H1 (cell line): ENCODE data around the gene FOXK1. TPM values are rescaled to one million over a fixed set of nuclear protein-coding genes. Genes with fewer than 3 reads are reported as not detected.

Source experiments
- CTCF ChIA-PET: fragments of 300-600 bp; sonication (Branson Sonifier 250); formaldehyde crosslinking; loops from one replicate; lab custom pipeline; 2021; ENCODE audit not compliant: partially characterized antibody; lab: Charles Lee
- POLR2A ChIA-PET: fragments of 300-600 bp; sonication (Branson Sonifier 250); formaldehyde crosslinking; loops from one replicate; lab custom pipeline; 2021; ENCODE audit warnings: inconsistent platforms; ENCODE audit not compliant: partially characterized antibody; lab: Charles Lee
- DNase-seq, 2 experiments: peaks; one replicate each; pipeline versions ENCODE4 v3.0.0 to v3.0.0-alpha.2; 2010 to 2022; ENCODE audit warnings: low spot score in 2 of 2, low read depth in 1 of 2, mixed read lengths in 1 of 2
- FAIRE-seq: peaks from 2 replicates; lab custom pipeline; 2011; peaks lifted over from hg19 to GRCh38; lab: Jason Lieb, UNC
- H2AFZ ChIP-seq: 2 replicates; pipeline ENCODE4 v1.8.1; 2012; ENCODE audit warnings: low read length, inconsistent platforms
- H2AK5ac ChIP-seq: 2 replicates; pipeline ENCODE4 v1.6.1; 2013; ENCODE audit warnings: low read depth, low read length
- H2BK120ac ChIP-seq: replicated peaks from 2 replicates; pipeline ENCODE3; 2013; ENCODE audit warnings: low read depth, low read length, inconsistent platforms
- H2BK12ac ChIP-seq: 2 replicates; pipeline ENCODE4 v1.6.1; 2013; ENCODE audit warnings: low read depth, low read length
- H2BK15ac ChIP-seq: 2 replicates; pipeline ENCODE4 v1.6.1; 2013; ENCODE audit warnings: low read length
- H2BK20ac ChIP-seq: 2 replicates; pipeline ENCODE4 v1.6.1; 2013; ENCODE audit warnings: low read length
- H2BK5ac ChIP-seq: 2 replicates; pipeline ENCODE4 v1.6.1; 2013; ENCODE audit warnings: low read depth, low read length
- H3K14ac ChIP-seq: 2 replicates; pipeline ENCODE4 v1.6.1; 2013; ENCODE audit warnings: inconsistent platforms; ENCODE audit not compliant: insufficient read length
- H3K18ac ChIP-seq: 2 replicates; pipeline ENCODE4 v1.6.1; 2013; ENCODE audit warnings: low read length; ENCODE audit errors: extremely low read depth
- H3K23ac ChIP-seq: 2 replicates; pipeline ENCODE4 v1.6.1; 2013; ENCODE audit warnings: inconsistent platforms; ENCODE audit not compliant: insufficient read length
- H3K23me2 ChIP-seq: 2 replicates; pipeline ENCODE4 v1.6.1; 2013; ENCODE audit warnings: low read depth, low read length
- H3K27ac ChIP-seq: 2 replicates; pipeline ENCODE4 v1.6.1; 2011; ENCODE audit warnings: low read depth, low read length, inconsistent platforms
- H3K27me3 ChIP-seq, 4 experiments: replicated peaks in 1 of 4; 1 replicate in 1 of 4; 2 replicates in 3 of 4; pipeline versions ENCODE4 v1.6.1 to v1.8.1; 2011 to 2013; ENCODE audit warnings: low read length in 3 of 4, mild to moderate bottlenecking in 3 of 4, inconsistent platforms in 2 of 4, mixed read lengths in 2 of 4, moderate library complexity in 1 of 4; ENCODE audit not compliant: control insufficient read depth in 3 of 4, insufficient read depth in 3 of 4; ENCODE audit errors: extremely low read depth in 1 of 4
- H3K36me3 ChIP-seq, 4 experiments: 2 replicates each; pipeline versions ENCODE4 v1.6.1 to v1.8.1; 2011 to 2013; ENCODE audit warnings: mild to moderate bottlenecking in 4 of 4, low read length in 3 of 4, moderate library complexity in 2 of 4, control low read depth in 1 of 4, inconsistent platforms in 1 of 4; ENCODE audit not compliant: insufficient read depth in 4 of 4, control insufficient read depth in 2 of 4
- H3K4ac ChIP-seq: replicated peaks from 2 replicates; pipeline ENCODE3; 2013; ENCODE audit warnings: low read length, low read depth, mixed read lengths, inconsistent platforms; ENCODE audit not compliant: insufficient read length
- H3K4me1 ChIP-seq, 4 experiments: replicated peaks in 1 of 4; 1 replicate in 1 of 4; 2 replicates in 3 of 4; pipeline versions ENCODE4 v1.6.1 to v1.8.1; 2011 to 2013; ENCODE audit warnings: low read length in 3 of 4, inconsistent platforms in 2 of 4, mixed read lengths in 1 of 4; ENCODE audit not compliant: insufficient read depth in 4 of 4, control insufficient read depth in 3 of 4
- H3K4me2 ChIP-seq, 2 experiments: 2 replicates each; pipeline versions ENCODE4 v1.6.1 to v1.8.1; 2011 to 2013; ENCODE audit warnings: low read depth in 2 of 2, low read length in 2 of 2, control low read depth in 1 of 2, inconsistent platforms in 1 of 2, mild to moderate bottlenecking in 1 of 2; ENCODE audit not compliant: insufficient read depth in 1 of 2
- H3K4me3 ChIP-seq, 4 experiments: fragments of 200-600, 300-600 bp in 1 of 4; sonication (generic), shearing (Covaris generic), sonication (Bioruptor Twin) in 1 of 4; 2 replicates each; pipeline versions ENCODE4 v1.5.1 to v1.8.1; 2011 to 2016; ENCODE audit warnings: low read length in 4 of 4, low read depth in 3 of 4, control low read depth in 2 of 4, inconsistent platforms in 2 of 4, mild to moderate bottlenecking in 2 of 4, mixed read lengths in 1 of 4, moderate library complexity in 1 of 4; ENCODE audit not compliant: insufficient read depth in 2 of 4; ENCODE audit errors: extremely low read depth in 1 of 4
- H3K56ac ChIP-seq: replicated peaks from 2 replicates; pipeline ENCODE3; 2013; ENCODE audit warnings: low read depth, mild to moderate bottlenecking, mixed read lengths, low read length, inconsistent platforms; ENCODE audit not compliant: insufficient read length
- H3K79me1 ChIP-seq: 2 replicates; pipeline ENCODE4 v1.6.1; 2013; ENCODE audit warnings: low read depth, low read length, control low read depth
- H3K79me2 ChIP-seq, 2 experiments: 2 replicates each; pipeline versions ENCODE4 v1.6.1 to v1.8.1; 2012 to 2013; ENCODE audit warnings: low read length in 2 of 2, mild to moderate bottlenecking in 2 of 2, inconsistent platforms in 1 of 2; ENCODE audit not compliant: insufficient read depth in 2 of 2, control insufficient read depth in 1 of 2
- H3K9ac ChIP-seq, 4 experiments: replicated peaks in 1 of 4; 1 replicate in 1 of 4; 2 replicates in 3 of 4; pipeline versions ENCODE4 v1.6.1 to v1.8.1; 2011 to 2013; ENCODE audit warnings: low read depth in 3 of 4, low read length in 3 of 4, control low read depth in 2 of 4, mild to moderate bottlenecking in 2 of 4, moderate library complexity in 2 of 4, inconsistent platforms in 1 of 4; ENCODE audit errors: extremely low read depth in 1 of 4
- H3K9me3 ChIP-seq, 2 experiments: 2 replicates each; pipeline versions ENCODE4 v1.6.1 to v1.8.1; 2012 to 2013; ENCODE audit warnings: mild to moderate bottlenecking in 2 of 2, moderate library complexity in 2 of 2, control low read depth in 1 of 2, inconsistent platforms in 1 of 2, low read depth in 1 of 2, low read length in 1 of 2, mixed read lengths in 1 of 2; ENCODE audit not compliant: insufficient read depth in 2 of 2
- H4K20me1 ChIP-seq, 2 experiments: replicated peaks in 1 of 2; 2 replicates each; pipeline versions ENCODE3 to v1.8.1; 2011 to 2013; ENCODE audit warnings: inconsistent platforms in 2 of 2, low read length in 2 of 2, mild to moderate bottlenecking in 1 of 2; ENCODE audit not compliant: insufficient read depth in 2 of 2, control insufficient read depth in 1 of 2
- H4K5ac ChIP-seq: 2 replicates; pipeline ENCODE4 v1.6.1; 2013; ENCODE audit warnings: low read length, low read depth, mixed read lengths, inconsistent platforms; ENCODE audit not compliant: insufficient read length
- H4K8ac ChIP-seq: 2 replicates; pipeline ENCODE4 v1.8.0; 2013; ENCODE audit warnings: mild to moderate bottlenecking, moderate library complexity, low read length, inconsistent platforms; ENCODE audit not compliant: insufficient read depth; ENCODE audit errors: extremely low read depth
- H4K91ac ChIP-seq: replicated peaks from 2 replicates; pipeline ENCODE3; 2013; ENCODE audit warnings: low read length, mixed read lengths, inconsistent platforms; ENCODE audit not compliant: insufficient read length
- BRCA1 ChIP-seq: IDR thresholded peaks from 2 replicates; pipeline ENCODE4 v1.6.1; 2012; ENCODE audit warnings: low read depth, low read length, improper control_type of control experiment
- CHD2 ChIP-seq: IDR thresholded peaks from 2 replicates; pipeline ENCODE4 v1.6.1; 2012; ENCODE audit warnings: low read length, improper control_type of control experiment
- POLR2A ChIP-seq, 2 experiments: IDR thresholded peaks; 1 replicate in 1 of 2; 2 replicates in 1 of 2; pipeline ENCODE4 v1.6.1; 2011; ENCODE audit warnings: low read depth in 2 of 2, low read length in 2 of 2, mild to moderate bottlenecking in 2 of 2; ENCODE audit errors: control extremely low read depth in 1 of 2
- RBBP5 ChIP-seq: IDR thresholded peaks from 2 replicates; pipeline ENCODE4 v1.7.1; 2012; ENCODE audit warnings: low read depth, mild to moderate bottlenecking, inconsistent platforms, low read length, moderate library complexity, borderline replicate concordance
- SAP30 ChIP-seq: fragments of 300-600 bp; sonication (generic); IDR thresholded peaks from 2 replicates; pipeline ENCODE4 v1.7.1; 2012; ENCODE audit warnings: low read length, moderate library complexity, mild to moderate bottlenecking, inconsistent platforms; ENCODE audit not compliant: insufficient read depth, insufficient replicate concordance
- SP2 ChIP-seq: IDR thresholded peaks from 2 replicates; pipeline ENCODE4 v1.6.1; 2012; ENCODE audit warnings: mild to moderate bottlenecking, low read length, inconsistent platforms
- TBP ChIP-seq: IDR thresholded peaks from 2 replicates; pipeline ENCODE4 v1.6.1; 2011; ENCODE audit warnings: low read depth, low read length, improper control_type of control experiment
- ZNF274 ChIP-seq: IDR thresholded peaks from 2 replicates; pipeline ENCODE4 v1.7.0; 2012; ENCODE audit warnings: low read length, borderline replicate concordance; ENCODE audit errors: extremely low read depth
- WGBS, 2 experiments: shearing (Covaris generic) in 1 of 2; methylation state at CpG; one replicate each; pipeline versions ENCODE4 v1.1.6 to v1.1.7; 2013 to 2015; ENCODE audit warnings: low lambda C conversion rate in 2 of 2, mixed read lengths in 2 of 2, inconsistent platforms in 1 of 2, low coverage in 1 of 2, missing lambda C conversion rate in 1 of 2; ENCODE audit not compliant: insufficient replicate concordance in 2 of 2, insufficient coverage in 1 of 2, insufficient read length in 1 of 2; ENCODE audit errors: extremely low coverage in 1 of 2, missing lambda C conversion rate in 1 of 2; 5-methylcytosine and 5-hydroxymethylcytosine counted together
- polyA plus RNA-seq, 7 experiments: library from polyadenylated mRNA; depleted of rRNA in 3 of 7; stranded (reverse) in 5 of 7; unstranded in 2 of 7; fragments of >200 nt in 5 of 7; fragments of 200-250 nt in 2 of 7; gene quantifications; 1 replicate in 5 of 7; 2 replicates in 1 of 7; 4 replicates in 1 of 7; pipeline versions ENCODE4 v1.2.1 to v1.2.3, GENCODE V29; 2011 to 2013; ENCODE audit warnings: missing spikeins in 2 of 7, mixed read lengths in 2 of 7
- total RNA-seq: library from RNA; stranded (reverse); fragmentation: NEBNext Ultra II Directional; extraction: Animal tissue kit (Norgen Biotek cat#: 25700); gene quantifications from 2 replicates; pipeline ENCODE4 v1.2.1, GENCODE V29; 2021

The FOXK1 gene
- total and polyA plus RNA-seq, 2 of the 8 experiments (the other 6 are each of a cell fraction or from before 2014, with no cell fraction given) = 2.0 to 8.5 TPM

- Histone ChIP-seq H3K56ac (no peak overlapping the region), H2BK20ac (no peak overlapping the region), H2BK12ac (no peak overlapping the region), H3K27ac (no peak overlapping the region), H3K23me2 (no peaks in the 10 kb centered on the region), H3K4me2 (no peak overlapping the region), H4K5ac (no peak overlapping the region), H4K8ac (no peak overlapping the region), H2AFZ (no peak overlapping the region), H2BK5ac (no peak overlapping the region), H3K9me3 (no peaks in the 10 kb centered on the region), H3K79me2 (no peaks in the 10 kb centered on the region), H4K20me1 (peaks cover 17 to 38% of the 10 kb centered on the region in 2 experiments), H4K91ac (no peak overlapping the region), H3K27me3 (peaks cover 5 to 34% (median 24%) of the 10 kb centered on the region in 4 experiments), H3K4me3 (no peak overlapping the region), H3K23ac (no peak overlapping the region), H3K4ac (no peak overlapping the region), H2AK5ac (no peak overlapping the region), H2BK15ac (no peak overlapping the region), H3K14ac (no peak overlapping the region), H2BK120ac (no peak overlapping the region), H3K9ac (no peak overlapping the region), H3K4me1 (peaks cover 0 to 5% (median 0%) of the 10 kb centered on the region in 4 experiments; a peak in 1 of 7 replicates), H3K18ac (no peak overlapping the region), H3K79me1 (no peaks in the 10 kb centered on the region; the same call in none of the 2 replicates), H3K36me3 (no peaks in the 10 kb centered on the region)
- ChIA-PET CTCF (interaction anchor here (0.6 to 0.8 kb wide), 4 partner anchors 19 to 284 kb away, joined by 3 read pairs; no protein-coding TSS in a partner anchor), POLR2A (interaction anchor here (0.7 kb wide), 1 partner anchor 825 kb away, joined by 3 read pairs; no protein-coding TSS in a partner anchor)
- FAIRE-seq (no peak), DNase-seq (no peak)
- 87% methylated on average over 10 of the region's 10 CpGs; no CpG with 5 or more reads in 1 of the 2 experiments for WGBS, 2 experiments
- TF ChIP-seq SAP30 = no peak
- no peak for TF ChIP-seq POLR2A (IDR thresholded peaks at IDR 0.05; ENCODE audit: control extremely low read depth in 1 of 2, low read depth in 2 of 2, low read length in 2 of 2)
- no peak for TF ChIP-seq TBP
- TF ChIP-seq CHD2 = no peak
- TF ChIP-seq BRCA1 = no peak
- TF ChIP-seq RBBP5 = no peak
- TF ChIP-seq SP2 = no peak
- no peak for TF ChIP-seq ZNF274
Measured at GRCh38 chr7:4699841-4700240, 17.7 kb downstream of the FOXK1 start.
